ENCODE data around the gene ADAMTSL1. TPM values are rescaled to one million over a fixed set of nuclear protein-coding genes. Genes with fewer than 3 reads are reported as not detected.

ADAMTSL1 gene
- total and polyA plus RNA-seq, 9 of the 15 experiments (the other 6 are each of a cell fraction or from before 2014, with no cell fraction given): 0.01 TPM; not detected in 8

DNA sequence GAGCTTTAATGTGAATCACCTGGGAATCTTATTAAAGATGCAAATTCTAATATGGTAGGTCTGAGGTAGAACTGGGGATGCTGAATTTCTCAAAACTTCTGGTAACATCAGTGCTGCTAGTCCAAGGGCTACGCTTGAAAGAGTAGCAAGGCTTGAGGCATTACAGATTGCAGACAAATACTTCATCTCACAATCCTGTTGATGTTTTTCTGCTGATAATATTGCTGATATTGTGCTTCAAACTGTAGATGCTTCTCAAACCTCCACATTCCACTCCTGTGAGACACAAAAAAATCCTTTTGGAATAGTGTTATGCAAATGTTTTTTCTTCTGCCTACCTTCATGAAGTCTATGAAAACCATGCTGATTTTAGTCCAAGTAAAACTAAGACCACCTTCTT is 419.5 kb downstream of the ADAMTSL1 start (continued):
- TF ChIP-seq ZNF277 (CRISPR knock-in tag; IDR thresholded peaks at IDR 0.05; ENCODE audit: borderline replicate concordance) (no peak), MXI1 (IDR thresholded peaks at IDR 0.05; ENCODE audit: low read depth, low read length) (no peak), CREB3L1 (IDR thresholded peaks at IDR 0.05; ENCODE audit: borderline replicate concordance, low read depth) (no peak)
- TF ChIP-seq, protein P1, sequence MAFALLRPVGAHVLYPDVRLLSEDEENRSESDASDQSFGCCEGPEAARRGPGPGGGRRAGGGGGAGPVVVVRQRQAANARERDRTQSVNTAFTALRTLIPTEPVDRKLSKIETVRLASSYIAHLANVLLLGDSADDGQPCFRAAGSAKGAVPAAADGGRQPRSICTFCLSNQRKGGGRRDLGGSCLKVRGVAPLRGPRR (CRISPR knock-in tag; IDR thresholded peaks at IDR 0.05): no peak

DNA sequence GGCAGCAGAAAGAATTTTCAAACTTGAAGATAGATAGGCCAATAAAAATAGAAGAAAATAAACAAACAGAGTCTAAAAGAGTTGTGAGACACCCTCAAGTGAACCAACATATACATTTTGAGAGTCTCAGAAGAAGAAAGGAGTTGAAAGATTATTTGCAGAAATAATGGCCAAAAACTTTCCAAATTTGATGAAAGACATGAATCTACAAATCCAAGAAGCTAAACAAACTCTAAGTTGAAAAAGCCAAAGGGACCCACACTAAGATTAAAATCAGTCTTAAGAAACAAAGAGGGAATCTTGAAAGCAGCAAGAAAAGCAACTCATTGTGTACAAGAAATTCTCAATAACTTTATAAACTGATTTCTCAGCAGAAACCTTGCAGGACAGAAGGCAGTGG is 422.1 kb downstream of the ADAMTSL1 start:
- H3K4me1 ChIP-seq (replicated peaks in 1 of 2; ENCODE audit: control insufficient read depth in 2 of 2, insufficient read depth in 2 of 2, low read length in 2 of 2): no peaks in the 10 kb centered on the region
- no peak overlapping the region for H3K4me3 ChIP-seq
- H2AFZ ChIP-seq (ENCODE audit: low read depth, low read length): no peak overlapping the region
- POLR2A ChIA-PET: no interaction called here
- CTCF ChIA-PET (ENCODE audit: low intra/inter-chr PET ratio): no interaction called here
- ATAC-seq (no peak), FAIRE-seq (no peak), DNase-seq (ENCODE audit: extremely low read depth in 1 of 4, low spot score in 3 of 4) (no peak)
- no peak overlapping the region for H3K4me2 ChIP-seq (ENCODE audit: insufficient read depth, low read length)
- intact Hi-C loops (cut with micrococcal nuclease): no loop called here
- in situ Hi-C loops (cut with MboI): no loop called here
- H3K9ac ChIP-seq (ENCODE audit: insufficient read depth in 1 of 2, low read depth in 2 of 2, low read length in 2 of 2): no peak overlapping the region
- no peaks in the 10 kb centered on the region for H3K36me3 ChIP-seq (ENCODE audit: control insufficient read depth, insufficient read depth, low read length)
- H3K27me3 ChIP-seq (ENCODE audit: control insufficient read depth in 2 of 2, insufficient read depth in 2 of 2, low read length in 2 of 2): no peaks in the 10 kb centered on the region
- no peaks in the 10 kb centered on the region for H4K20me1 ChIP-seq (replicated peaks; ENCODE audit: control insufficient read depth, insufficient read depth, low read length)
- no peaks in the 10 kb centered on the region for H3K9me1 ChIP-seq (ENCODE audit: control insufficient read depth, insufficient read depth, low read length)
- no peaks in the 10 kb centered on the region for H3K9me3 ChIP-seq (replicated peaks; ENCODE audit: control insufficient read depth, insufficient read depth, low read depth, low read length)
- H3K27ac ChIP-seq (ENCODE audit: extremely low read depth, low read depth, low read length): no peak overlapping the region
- no peaks in the 10 kb centered on the region for H3K79me2 ChIP-seq (ENCODE audit: control insufficient read depth, insufficient read depth, low read length)
- no TSS peak for BruUV-seq (replicated peaks)
- TF ChIP-seq YBX1 (IDR thresholded peaks at IDR 0.05) (no peak), JUND (IDR thresholded peaks at IDR 0.05; ENCODE audit: borderline replicate concordance, low read depth, low read length) (no peak), JUND (tag; IDR thresholded peaks at IDR 0.05; ENCODE audit: borderline replicate concordance, low read depth, low read length) (no peak), TBP (optimal IDR thresholded peaks at IDR 0.05; ENCODE audit: low read depth, low read length) (no peak), GTF2A2 (tag; IDR thresholded peaks at IDR 0.05) (no peak), SREBF2 (CRISPR knock-in tag; IDR thresholded peaks at IDR 0.05) (no peak), SMARCB1 (IDR thresholded peaks at IDR 0.05; ENCODE audit: insufficient read length, low read depth) (no peak), EP300 (IDR thresholded peaks at IDR 0.05; ENCODE audit: low read length) (no peak), ZNF274 (IDR thresholded peaks at IDR 0.05; ENCODE audit: borderline replicate concordance, low read depth, low read length) (no peak), NELFE (IDR thresholded peaks at IDR 0.05; ENCODE audit: insufficient read depth, insufficient read length) (no peak), GATA2 (CRISPR knock-in tag; IDR thresholded peaks at IDR 0.05) (no peak), HNRNPK (IDR thresholded peaks at IDR 0.05; ENCODE audit: low read depth, low read length, poor library complexity, severe bottlenecking) (no peak), ZNF253 (CRISPR knock-in tag; conservative IDR thresholded peaks at IDR 0.05) (no peak), ZNF124 (CRISPR knock-in tag; IDR thresholded peaks at IDR 0.05) (no peak)

Measured in K562 (cell line).